Peyer's patch (tissue), 4 donors: ENCODE data around the gene KLRF2. TPM values are rescaled to one million over a fixed set of nuclear protein-coding genes. Genes with fewer than 3 reads are reported as not detected.

ENCODE experiments used
- DNase-seq, 3 donors: peaks; one replicate each; pipeline ENCODE4 v3.0.0-alpha.2; 2017 to 2019
- H3K27ac ChIP-seq, 4 donors: fragments of 200-600 bp; sonication (generic); one replicate each; pipeline ENCODE4 v1.5.1; 2016 to 2019
- H3K27me3 ChIP-seq, 2 donors: fragments of 200-600 bp; sonication (generic); one replicate each; pipeline ENCODE4 v1.5.1; 2019
- H3K36me3 ChIP-seq, 3 donors: fragments of 200-600 bp; sonication (generic); one replicate each; pipeline ENCODE4 v1.5.1; 2016 to 2019
- H3K4me1 ChIP-seq, 4 donors: fragments of 200-600 bp; sonication (generic); one replicate each; pipeline ENCODE4 v1.5.1; 2016 to 2019
- H3K4me3 ChIP-seq, 4 donors: fragments of 200-600 bp; sonication (generic); 1 replicate in 3 of 4; 2 replicates in 1 of 4; pipeline ENCODE4 v1.5.1; 2016 to 2019; ENCODE audit warnings: mild to moderate bottlenecking in 1 of 4
- H3K9me3 ChIP-seq, 4 donors: fragments of 200-600 bp; sonication (generic); one replicate each; pipeline ENCODE4 v1.5.1; 2016 to 2019; ENCODE audit warnings: mild to moderate bottlenecking in 1 of 4
- POLR2A ChIP-seq, 2 donors: fragments of 450-650 bp; IDR thresholded peaks; one replicate each; pipeline ENCODE4 v1.5.1; 2017; ENCODE audit warnings: antibody characterized with exemption in 2 of 2, mild to moderate bottlenecking in 2 of 2, moderate library complexity in 2 of 2
- total RNA-seq, 4 donors: library from RNA; depleted of rRNA; stranded (reverse); fragments of >200 nt; gene quantifications; one replicate each; pipeline ENCODE4 v1.1.0, GENCODE V29; 2016
- TF ChIP-seq, protein P1 (sequence below), 6 experiments: fragments of 450-650 bp in 4 of 6; fragments of 200-600 bp in 2 of 6; sonication (generic) in 1 of 6; IDR thresholded peaks; one replicate each; pipeline ENCODE4 v1.5.1; 2017 to 2019; ENCODE audit warnings: antibody characterized with exemption in 6 of 6, mild to moderate bottlenecking in 3 of 6, moderate library complexity in 1 of 6

KLRF2 gene
- total RNA-seq, 4 donors from 2014 or later: not detected

- H3K27me3 ChIP-seq: no peaks in the 10 kb centered on the region
- peak overlapping the region; percentile 28 to 48 (median 41) for H3K4me3 ChIP-seq
These were observed 12.9 kb upstream of the KLRF2 start for GRCh38 chr12:9868311-9868801.

DNA sequence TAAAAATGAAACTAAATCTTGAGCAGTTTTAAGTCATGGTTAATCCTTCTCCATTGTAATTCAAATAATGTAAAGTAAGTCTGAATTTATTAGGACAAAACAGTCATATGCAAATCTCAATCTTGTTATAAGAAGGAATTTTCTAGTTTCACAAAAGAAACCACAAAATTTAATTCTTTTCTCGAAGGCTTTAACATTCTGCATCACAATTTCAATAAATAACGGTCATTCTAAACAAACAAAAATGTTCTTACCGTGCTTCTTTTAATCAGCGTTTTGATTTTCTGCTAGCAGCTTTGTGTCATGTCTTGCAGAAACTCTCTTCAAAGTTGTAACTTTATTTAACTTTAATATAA lies 12.4 kb upstream of the KLRF2 start:
- no peak for TF ChIP-seq POLR2A (IDR thresholded peaks at IDR 0.05)
- TF ChIP-seq, protein P1, sequence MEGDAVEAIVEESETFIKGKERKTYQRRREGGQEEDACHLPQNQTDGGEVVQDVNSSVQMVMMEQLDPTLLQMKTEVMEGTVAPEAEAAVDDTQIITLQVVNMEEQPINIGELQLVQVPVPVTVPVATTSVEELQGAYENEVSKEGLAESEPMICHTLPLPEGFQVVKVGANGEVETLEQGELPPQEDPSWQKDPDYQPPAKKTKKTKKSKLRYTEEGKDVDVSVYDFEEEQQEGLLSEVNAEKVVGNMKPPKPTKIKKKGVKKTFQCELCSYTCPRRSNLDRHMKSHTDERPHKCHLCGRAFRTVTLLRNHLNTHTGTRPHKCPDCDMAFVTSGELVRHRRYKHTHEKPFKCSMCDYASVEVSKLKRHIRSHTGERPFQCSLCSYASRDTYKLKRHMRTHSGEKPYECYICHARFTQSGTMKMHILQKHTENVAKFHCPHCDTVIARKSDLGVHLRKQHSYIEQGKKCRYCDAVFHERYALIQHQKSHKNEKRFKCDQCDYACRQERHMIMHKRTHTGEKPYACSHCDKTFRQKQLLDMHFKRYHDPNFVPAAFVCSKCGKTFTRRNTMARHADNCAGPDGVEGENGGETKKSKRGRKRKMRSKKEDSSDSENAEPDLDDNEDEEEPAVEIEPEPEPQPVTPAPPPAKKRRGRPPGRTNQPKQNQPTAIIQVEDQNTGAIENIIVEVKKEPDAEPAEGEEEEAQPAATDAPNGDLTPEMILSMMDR (IDR thresholded peaks at IDR 0.05): no peak
- Histone ChIP-seq H3K36me3 (no peaks in the 10 kb centered on the region), H3K27ac (peak overlapping the region; percentile 74 to 87 (median 83)), H3K9me3 (no peaks in the 10 kb centered on the region), H3K4me1 (no peaks in the 10 kb centered on the region), H3K27me3 (no peaks in the 10 kb centered on the region), H3K4me3 (peak overlapping the region; percentile 28 to 48 (median 41))
- DNase-seq: no peak

More at GRCh38 chr12:9868311-9868801, 12.9 kb upstream of the KLRF2 start:
- TF ChIP-seq, protein P1 (IDR thresholded peaks at IDR 0.05): no peak
- no peak for TF ChIP-seq POLR2A (IDR thresholded peaks at IDR 0.05)
- no peak for DNase-seq
- Histone ChIP-seq H3K36me3 (no peaks in the 10 kb centered on the region), H3K9me3 (no peaks in the 10 kb centered on the region), H3K27ac (peak overlapping the region; percentile 74 to 87 (median 83)), H3K4me1 (no peaks in the 10 kb centered on the region)

DNA sequence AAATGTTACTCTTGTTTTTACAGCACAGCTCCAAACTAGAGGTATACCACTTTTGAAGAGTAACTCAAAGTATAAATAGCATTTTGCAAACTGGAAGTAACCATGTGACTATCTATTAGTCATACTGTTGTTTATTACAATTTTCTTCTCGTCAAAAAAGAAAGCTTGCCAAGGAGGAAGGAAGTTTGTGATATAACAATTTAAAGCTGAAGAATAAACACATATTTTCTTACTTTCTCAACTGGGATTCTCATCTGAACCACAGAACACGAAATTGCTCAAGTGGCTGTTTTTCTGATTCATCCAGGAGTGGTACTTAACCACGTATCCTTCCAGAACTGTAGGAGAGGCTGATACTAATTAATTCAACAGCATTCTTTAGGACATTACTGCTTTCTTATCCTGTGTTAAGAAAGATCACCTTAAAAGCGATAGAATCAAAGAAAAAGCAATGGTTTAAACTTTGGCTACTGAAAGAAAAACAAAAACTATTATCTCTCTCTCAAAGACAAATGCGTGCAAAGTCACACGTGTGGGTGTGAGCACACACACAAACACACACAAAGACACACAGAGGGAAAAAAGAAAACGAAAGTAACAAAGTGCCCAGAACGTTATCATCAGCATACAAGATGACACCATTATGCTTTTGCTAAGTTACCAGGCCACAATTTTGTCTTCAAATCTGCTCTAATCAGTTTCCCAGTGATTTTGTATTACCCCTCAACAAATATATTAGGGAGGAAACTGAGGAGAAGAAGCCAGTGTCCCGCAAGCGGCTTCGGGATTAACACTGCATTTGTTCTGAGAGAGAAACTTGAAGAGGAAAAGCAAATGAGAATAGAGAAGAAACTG lies 11.8 kb upstream of the KLRF2 start, which contains the start of gene CLEC2B:
TSS of gene CLEC2B (minus strand) at position 48 of the 855 bp plus-strand sequence.
- Histone ChIP-seq H3K36me3 (no peaks in the 10 kb centered on the region), H3K27ac (peak within 1 kb of the TSS; percentile 74 to 87 (median 83)), H3K9me3 (no peaks in the 10 kb centered on the region), H3K27me3 (no peaks in the 10 kb centered on the region), H3K4me1 (no peaks in the 10 kb centered on the region), H3K4me3 (peak within 1 kb of the TSS; percentile 28 to 48 (median 41))
- no peak for DNase-seq
- peak; percentile 53 to 61 for TF ChIP-seq POLR2A (IDR thresholded peaks at IDR 0.05)
- TF ChIP-seq, protein P1 (IDR thresholded peaks at IDR 0.05): no peak

DNA sequence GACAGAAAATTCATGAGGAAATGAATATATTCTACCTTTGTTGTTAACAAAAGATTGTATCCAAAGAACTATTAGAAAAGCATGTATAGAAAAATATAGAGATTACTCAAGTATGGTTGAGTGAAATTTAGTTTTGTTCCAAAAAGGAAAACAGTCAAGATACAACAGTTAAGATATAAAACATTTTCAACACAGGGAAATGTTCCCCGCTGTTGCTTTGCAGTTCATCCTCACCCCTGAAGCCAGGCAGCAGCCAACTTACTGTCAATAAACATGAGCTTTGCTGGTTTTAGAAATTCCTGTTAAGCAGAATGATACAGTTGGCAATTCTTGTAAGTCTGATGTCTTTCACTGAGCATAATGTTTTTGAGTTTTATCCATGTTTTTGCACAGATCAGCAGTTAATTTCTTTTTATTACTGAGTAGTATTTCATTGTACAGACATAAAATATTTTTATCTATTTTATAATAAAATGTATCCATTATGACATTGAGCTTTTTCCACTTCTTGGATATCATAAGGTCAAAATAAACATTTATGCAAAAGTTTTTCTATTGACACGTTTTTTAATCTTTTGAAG lies 10.9 kb upstream of the KLRF2 start:
- H3K36me3 ChIP-seq: no peaks in the 10 kb centered on the region
- no peaks in the 10 kb centered on the region for H3K9me3 ChIP-seq
- no peak for DNase-seq
- TF ChIP-seq, protein P1 (IDR thresholded peaks at IDR 0.05): no peak
- no peak for TF ChIP-seq POLR2A (IDR thresholded peaks at IDR 0.05)
- H3K4me3 ChIP-seq: peak overlapping the region; percentile 28 to 48 (median 41)
- H3K4me1 ChIP-seq: no peaks in the 10 kb centered on the region
- H3K27me3 ChIP-seq: no peaks in the 10 kb centered on the region
- H3K27ac ChIP-seq: peak overlapping the region; percentile 74 to 87 (median 83)

- Histone ChIP-seq H3K4me1 (no peaks in the 10 kb centered on the region), H3K36me3 (no peaks in the 10 kb centered on the region), H3K27ac (no peak overlapping the region), H3K4me3 (no peak overlapping the region), H3K9me3 (no peaks in the 10 kb centered on the region), H3K27me3 (no peaks in the 10 kb centered on the region)
- TF ChIP-seq POLR2A (IDR thresholded peaks at IDR 0.05): no peak
- TF ChIP-seq, protein P1 (IDR thresholded peaks at IDR 0.05): no peak
- no peak for DNase-seq
These were observed 9.1 kb upstream of the KLRF2 start for GRCh38 chr12:9872162-9872561.
